IMR-90 (cell line): ENCODE measurements around the gene CYFIP2. TPM values are rescaled to one million over a fixed set of nuclear protein-coding genes. Genes with fewer than 3 reads are reported as not detected.
A peak's percentile ranks its signal among the peaks of the same experiment; 100 is the strongest.

Experiments used
- ATAC-seq: fragments of 200-7000 bp; cut with Tn5 transposase; 2 replicates; pipeline ENCODE4 v1.9.1; 2020; ENCODE audit warnings: low read depth, mild to moderate bottlenecking, moderate library complexity
- BruUV-seq: library from RNA; stranded (reverse); fragments of 400-500 nt; replicated peaks from 2 replicates; lab custom pipeline; 2021; lab: Mats Ljungman, UMichigan
- CTCF ChIA-PET: fragments of 300-600 bp; formaldehyde crosslinking; extraction: SDS; loops from one replicate; lab custom pipeline; 2021; ENCODE audit warnings: antibody characterized with exemption; lab: Yijun Ruan, JAX
- POLR2A ChIA-PET: fragments of 300-600 bp; sonication (Branson Sonifier 250); formaldehyde crosslinking; loops from one replicate; lab custom pipeline; 2022; ENCODE audit warnings: antibody characterized with exemption; ENCODE audit not compliant: unreplicated experiment; lab: Charles Lee
- DNase-seq: peaks from one replicate; pipeline ENCODE4 v3.0.0; 2013
- H2AFZ ChIP-seq: replicated peaks from 2 replicates; pipeline ENCODE3; 2013; ENCODE audit warnings: low read length, mild to moderate bottlenecking; ENCODE audit not compliant: poor library complexity
- H2AK5ac ChIP-seq: 2 replicates; pipeline ENCODE4 v1.6.1; 2013; ENCODE audit warnings: low read depth, low read length, inconsistent platforms
- H2AK9ac ChIP-seq: replicated peaks from 2 replicates; pipeline ENCODE3; 2013; ENCODE audit warnings: mild to moderate bottlenecking, low read depth, low read length, moderate library complexity; ENCODE audit not compliant: poor library complexity
- H2BK120ac ChIP-seq: 2 replicates; pipeline ENCODE4 v1.6.1; 2013; ENCODE audit warnings: low read depth, low read length, inconsistent platforms
- H2BK15ac ChIP-seq: 3 replicates; pipeline ENCODE4 v1.6.1; 2013; ENCODE audit warnings: low read depth, low read length, inconsistent platforms
- H2BK20ac ChIP-seq: 2 replicates; pipeline ENCODE4 v1.6.1; 2013; ENCODE audit warnings: low read depth, mild to moderate bottlenecking, inconsistent platforms, low read length, moderate library complexity
- H2BK5ac ChIP-seq: 2 replicates; pipeline ENCODE4 v1.6.1; 2013; ENCODE audit warnings: mild to moderate bottlenecking, low read depth, low read length, inconsistent platforms; ENCODE audit not compliant: poor library complexity, severe bottlenecking
- H3K14ac ChIP-seq: replicated peaks from 2 replicates; pipeline ENCODE4 v1.6.1; 2013; ENCODE audit warnings: low read depth, low read length, inconsistent platforms
- H3K18ac ChIP-seq: 2 replicates; pipeline ENCODE4 v1.6.1; 2013; ENCODE audit warnings: low read depth, low read length, control low read depth
- H3K23ac ChIP-seq: 2 replicates; pipeline ENCODE4 v1.6.1; 2013; ENCODE audit warnings: low read depth, low read length, inconsistent platforms
- H3K27ac ChIP-seq: 2 replicates; pipeline ENCODE4 v1.5.1; 2013; ENCODE audit warnings: mild to moderate bottlenecking, control low read depth, low read length; ENCODE audit not compliant: insufficient read depth
- H3K27me3 ChIP-seq: 2 replicates; pipeline ENCODE4 v1.6.1; 2013; ENCODE audit warnings: low read length; ENCODE audit not compliant: control insufficient read depth, insufficient read depth
- H3K36me3 ChIP-seq: 2 replicates; pipeline ENCODE4 v1.6.1; 2013; ENCODE audit warnings: low read length, mixed read lengths; ENCODE audit not compliant: control insufficient read depth, insufficient read depth
- H3K4ac ChIP-seq: 2 replicates; pipeline ENCODE4 v1.6.1; 2013; ENCODE audit warnings: low read depth, low read length, inconsistent platforms
- H3K4me1 ChIP-seq: 2 replicates; pipeline ENCODE4 v1.6.1; 2013; ENCODE audit warnings: low read length, mixed read lengths; ENCODE audit not compliant: control insufficient read depth, insufficient read depth
- H3K4me2 ChIP-seq: 2 replicates; pipeline ENCODE4 v1.6.1; 2013; ENCODE audit warnings: low read depth, mild to moderate bottlenecking, control low read depth, low read length, moderate library complexity
- H3K4me3 ChIP-seq: 2 replicates; pipeline ENCODE4 v1.5.1; 2013; ENCODE audit warnings: low read depth, mild to moderate bottlenecking, control low read depth, low read length, moderate library complexity; ENCODE audit not compliant: insufficient read depth
- H3K56ac ChIP-seq: 2 replicates; pipeline ENCODE4 v1.6.1; 2013; ENCODE audit warnings: low read length, inconsistent platforms; ENCODE audit not compliant: insufficient read depth; ENCODE audit errors: extremely low read depth
- H3K79me1 ChIP-seq, 2 experiments: 2 replicates each; pipeline ENCODE4 v1.6.1; 2013; ENCODE audit warnings: low read length in 2 of 2, inconsistent platforms in 1 of 2, low read depth in 1 of 2
- H3K9ac ChIP-seq: 2 replicates; pipeline ENCODE4 v1.6.1; 2013; ENCODE audit warnings: low read depth, low read length, control low read depth
- H3K9me1 ChIP-seq: 2 replicates; pipeline ENCODE4 v1.6.1; 2013; ENCODE audit warnings: low read length, inconsistent platforms; ENCODE audit not compliant: insufficient read depth
- H3K9me3 ChIP-seq: 2 replicates; pipeline ENCODE4 v1.6.1; 2013; ENCODE audit warnings: low read length; ENCODE audit not compliant: control insufficient read depth, insufficient read depth
- H4K20me1 ChIP-seq: 2 replicates; pipeline ENCODE4 v1.6.1; 2013; ENCODE audit warnings: low read length, inconsistent platforms; ENCODE audit not compliant: insufficient read depth
- H4K5ac ChIP-seq: 2 replicates; pipeline ENCODE4 v1.6.1; 2013; ENCODE audit warnings: mild to moderate bottlenecking, low read depth, low read length, control low read depth
- H4K8ac ChIP-seq, 2 experiments: 2 replicates each; pipeline ENCODE4 v1.6.1; 2013; ENCODE audit warnings: low read depth in 2 of 2, low read length in 2 of 2, control low read depth in 1 of 2, inconsistent platforms in 1 of 2
- H4K91ac ChIP-seq: 2 replicates; pipeline ENCODE4 v1.6.1; 2013; ENCODE audit warnings: low read depth, low read length, inconsistent platforms; ENCODE audit not compliant: insufficient read depth
- BHLHE40 ChIP-seq: fragments of 150-350 bp; IDR thresholded peaks from 2 replicates; pipeline ENCODE4 v1.6.1; 2016; ENCODE audit warnings: mild to moderate bottlenecking, low read depth, low read length
- CHD1 ChIP-seq: IDR thresholded peaks from 2 replicates; pipeline ENCODE4 v1.6.1; 2012; ENCODE audit warnings: low read depth, low read length, improper control_type of control experiment
- ELK1 ChIP-seq: fragments of 150-350 bp; IDR thresholded peaks from 2 replicates; pipeline ENCODE4 v1.6.1; 2016; ENCODE audit warnings: low read depth, mild to moderate bottlenecking, low read length, moderate library complexity, borderline replicate concordance
- FOS ChIP-seq: fragments of 150-350 bp; IDR thresholded peaks from 2 replicates; pipeline ENCODE4 v1.6.1; 2016; ENCODE audit warnings: low read depth, low read length
- MAZ ChIP-seq: IDR thresholded peaks from 2 replicates; pipeline ENCODE4 v1.6.1; 2012; ENCODE audit warnings: low read depth, mild to moderate bottlenecking, low read length, improper control_type of control experiment, moderate library complexity, borderline replicate concordance
- MXI1 ChIP-seq: IDR thresholded peaks from 2 replicates; pipeline ENCODE4 v1.6.1; 2012; ENCODE audit warnings: low read depth, mild to moderate bottlenecking, low read length, moderate library complexity, borderline replicate concordance
- NFE2L2 ChIP-seq: fragments of 150-350 bp; IDR thresholded peaks from 2 replicates; pipeline ENCODE4 v1.6.1; 2016; ENCODE audit warnings: low read depth, mild to moderate bottlenecking, low read length
- RAD21 ChIP-seq: IDR thresholded peaks from 2 replicates; pipeline ENCODE4 v1.6.1; 2012; ENCODE audit warnings: low read length, improper control_type of control experiment
- RCOR1 ChIP-seq: IDR thresholded peaks from 2 replicates; pipeline ENCODE4 v1.6.1; 2012; ENCODE audit warnings: mild to moderate bottlenecking, low read length, improper control_type of control experiment; ENCODE audit not compliant: insufficient replicate concordance
- RFX5 ChIP-seq: IDR thresholded peaks from 2 replicates; pipeline ENCODE4 v1.8.0; 2012; ENCODE audit warnings: low read depth, mild to moderate bottlenecking, low read length, moderate library complexity
- SMC3 ChIP-seq: fragments of 150-350 bp; IDR thresholded peaks from 2 replicates; pipeline ENCODE4 v1.6.1; 2016; ENCODE audit warnings: low read depth, mild to moderate bottlenecking, antibody characterized with exemption, low read length, moderate library complexity
- WGBS, 2 experiments: methylation state at CpG; one replicate each; pipeline versions ENCODE4 v1.1.5 to v1.1.7; 2013; ENCODE audit warnings: missing lambda C conversion rate in 2 of 2; ENCODE audit not compliant: insufficient read length in 1 of 2; ENCODE audit errors: extremely low coverage in 2 of 2; 5-methylcytosine and 5-hydroxymethylcytosine counted together
- dilution Hi-C: fragments of 300-500 bp; cut with HindIII; formaldehyde crosslinking; loops from one replicate; pipeline ENCODE4 v1.14.3; 2018; ENCODE audit warnings: low sequenced_read_pairs; ENCODE audit not compliant: unreplicated experiment
- in situ Hi-C: fragments of 300-500 bp; cut with MboI; formaldehyde crosslinking; loops from 3 replicates; pipeline ENCODE4 v1.14.3; 2019; ENCODE audit warnings: low sequenced_read_pairs, inconsistent platforms, mixed read lengths
- intact Hi-C: fragments of 100-400 bp; cut with micrococcal nuclease; formaldehyde crosslinking; loops from 2 replicates; pipeline ENCODE4 v1.10.0; 2022
- polyA plus RNA-seq, 3 experiments: library from polyadenylated mRNA; depleted of rRNA; stranded (reverse); fragments of >200 nt; gene quantifications; 2 replicates each; pipeline ENCODE4 v1.2.3, GENCODE V29; 2012; ENCODE audit warnings: low replicate concordance in 1 of 3
- total RNA-seq: library from RNA; depleted of rRNA; stranded (reverse); fragments of >200 nt; gene quantifications from 2 replicates; pipeline ENCODE4 v1.2.3, GENCODE V29; 2012
- TF ChIP-seq, protein P1 (sequence below): conservative IDR thresholded peaks from 2 replicates; pipeline ENCODE4 v1.5.1; 2012; ENCODE audit warnings: mild to moderate bottlenecking, low read depth, low read length, improper control_type of control experiment

CYFIP2 gene
- total and polyA plus RNA-seq, 2 of the 4 experiments (the other 2 are of a cell fraction): 6.8 to 13.4 TPM

DNA sequence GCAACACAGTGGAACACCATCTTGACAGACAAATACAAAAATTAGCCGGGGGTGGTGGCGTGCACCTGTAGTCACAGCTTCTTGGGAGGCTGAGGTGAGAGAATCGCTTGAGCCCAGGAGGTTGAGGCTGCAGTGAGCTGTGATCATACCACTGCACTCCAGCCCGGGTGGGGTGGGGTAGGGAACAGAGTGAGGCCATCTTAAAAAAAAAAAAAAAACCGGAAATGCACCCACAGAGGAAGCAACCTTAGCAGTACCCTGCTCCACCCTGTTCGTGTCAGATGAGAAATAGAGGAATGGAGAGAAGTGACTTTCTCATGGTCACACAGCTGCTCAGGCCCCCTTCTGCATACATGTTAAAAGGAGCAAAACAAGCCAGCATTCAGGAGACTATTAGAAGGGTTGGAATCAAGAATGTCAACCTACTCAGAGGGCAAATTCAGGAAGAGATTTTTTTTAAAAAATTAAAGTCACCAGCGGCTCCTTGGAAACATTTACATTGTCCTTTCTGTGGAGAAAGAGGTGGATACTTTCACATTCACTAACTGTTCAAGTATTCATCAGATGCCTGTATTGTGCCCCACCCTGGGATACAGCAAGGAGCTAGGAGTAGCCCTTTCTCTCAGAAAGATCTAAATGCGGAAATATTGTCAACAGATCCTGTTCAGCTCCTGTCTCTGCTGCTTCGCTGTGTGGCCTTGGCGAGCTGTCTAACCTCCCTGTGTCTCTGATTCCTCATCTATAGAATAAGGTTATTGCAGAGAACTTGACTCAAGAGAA is 41.0 kb downstream of the CYFIP2 start (continued):
- TF ChIP-seq RFX5: no peak

DNA sequence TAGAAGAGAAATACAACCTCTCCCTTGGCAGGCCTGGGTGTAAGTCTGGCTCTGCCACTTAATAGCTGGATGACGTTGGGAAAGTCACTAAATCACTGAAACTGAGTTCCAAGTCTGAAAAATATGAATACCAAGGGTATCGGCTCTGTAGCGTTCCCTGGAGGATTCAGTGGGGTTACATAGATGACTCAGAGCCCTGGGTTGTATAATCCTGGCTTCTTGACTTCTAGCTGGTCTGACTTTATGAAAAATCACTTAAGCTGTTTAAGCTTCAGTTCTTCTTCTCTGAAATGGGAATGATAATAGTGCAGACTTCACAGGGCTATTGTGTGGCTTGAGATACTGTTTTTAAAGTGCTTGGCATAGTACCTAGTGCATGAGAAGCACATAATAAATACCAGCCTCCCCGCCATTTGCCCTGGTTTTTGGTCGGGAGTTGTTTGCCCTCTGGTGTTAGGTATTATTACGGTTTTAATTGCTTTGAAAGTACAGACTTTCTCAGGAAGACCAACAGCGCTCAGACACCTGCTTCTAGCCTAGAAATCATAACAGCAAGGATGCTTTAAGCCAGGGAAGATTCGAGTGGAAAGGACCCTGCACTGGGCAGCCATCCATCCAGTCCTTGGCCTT is 43.0 kb downstream of the CYFIP2 start:
- Histone ChIP-seq H3K9me3 (no peaks in the 10 kb centered on the region), H4K8ac (no peak overlapping the region), H3K27ac (no peak overlapping the region), H2AFZ (peak overlapping the region; percentile 3), H3K4me1 (no peaks in the 10 kb centered on the region), H2BK15ac (no peak overlapping the region), H2BK5ac (no peak overlapping the region), H3K56ac (no peak overlapping the region), H4K91ac (no peak overlapping the region), H3K14ac (no peak overlapping the region), H4K5ac (no peak overlapping the region), H3K18ac (no peak overlapping the region), H3K4me2 (no peak overlapping the region), H2AK9ac (no peak overlapping the region), H3K4ac (no peak overlapping the region), H3K9me1 (no peaks in the 10 kb centered on the region), H2BK120ac (no peak overlapping the region), H2AK5ac (no peak overlapping the region), H4K20me1 (no peaks in the 10 kb centered on the region), H2BK20ac (no peak overlapping the region), H3K36me3 (no peaks in the 10 kb centered on the region), H3K4me3 (no peak overlapping the region), H3K23ac (no peak overlapping the region), H3K79me1 (no peaks in the 10 kb centered on the region), H3K27me3 (no peaks in the 10 kb centered on the region; the same call in none of the 2 replicates), H3K9ac (no peak overlapping the region)
- no peak for DNase-seq
- no peak; the same call in 1 of the 2 replicates for ATAC-seq
- no TSS peak for BruUV-seq
- in situ Hi-C loops (no loop called here), intact Hi-C loops (no loop called here), dilution Hi-C loops (no loop called here)
- ChIA-PET CTCF (no interaction called here), POLR2A (no interaction called here)
- no CpG with 5 or more reads among the region's 8 CpGs for WGBS, 2 experiments
- TF ChIP-seq NFE2L2 (no peak), MXI1 (no peak), RAD21 (no peak), RCOR1 (no peak), CHD1 (no peak), ELK1 (no peak), BHLHE40 (no peak), FOS (no peak), SMC3 (no peak), MAZ (no peak)
- TF ChIP-seq, protein P1, sequence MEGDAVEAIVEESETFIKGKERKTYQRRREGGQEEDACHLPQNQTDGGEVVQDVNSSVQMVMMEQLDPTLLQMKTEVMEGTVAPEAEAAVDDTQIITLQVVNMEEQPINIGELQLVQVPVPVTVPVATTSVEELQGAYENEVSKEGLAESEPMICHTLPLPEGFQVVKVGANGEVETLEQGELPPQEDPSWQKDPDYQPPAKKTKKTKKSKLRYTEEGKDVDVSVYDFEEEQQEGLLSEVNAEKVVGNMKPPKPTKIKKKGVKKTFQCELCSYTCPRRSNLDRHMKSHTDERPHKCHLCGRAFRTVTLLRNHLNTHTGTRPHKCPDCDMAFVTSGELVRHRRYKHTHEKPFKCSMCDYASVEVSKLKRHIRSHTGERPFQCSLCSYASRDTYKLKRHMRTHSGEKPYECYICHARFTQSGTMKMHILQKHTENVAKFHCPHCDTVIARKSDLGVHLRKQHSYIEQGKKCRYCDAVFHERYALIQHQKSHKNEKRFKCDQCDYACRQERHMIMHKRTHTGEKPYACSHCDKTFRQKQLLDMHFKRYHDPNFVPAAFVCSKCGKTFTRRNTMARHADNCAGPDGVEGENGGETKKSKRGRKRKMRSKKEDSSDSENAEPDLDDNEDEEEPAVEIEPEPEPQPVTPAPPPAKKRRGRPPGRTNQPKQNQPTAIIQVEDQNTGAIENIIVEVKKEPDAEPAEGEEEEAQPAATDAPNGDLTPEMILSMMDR: no peak
